Measurements from ENCODE around the gene HLF. TPM values are rescaled to one million over a fixed set of nuclear protein-coding genes. Genes with fewer than 3 reads are reported as not detected.

Gene HLF
- total RNA-seq, 1 donor from 2014 or later, result 0.25 TPM

DNA sequence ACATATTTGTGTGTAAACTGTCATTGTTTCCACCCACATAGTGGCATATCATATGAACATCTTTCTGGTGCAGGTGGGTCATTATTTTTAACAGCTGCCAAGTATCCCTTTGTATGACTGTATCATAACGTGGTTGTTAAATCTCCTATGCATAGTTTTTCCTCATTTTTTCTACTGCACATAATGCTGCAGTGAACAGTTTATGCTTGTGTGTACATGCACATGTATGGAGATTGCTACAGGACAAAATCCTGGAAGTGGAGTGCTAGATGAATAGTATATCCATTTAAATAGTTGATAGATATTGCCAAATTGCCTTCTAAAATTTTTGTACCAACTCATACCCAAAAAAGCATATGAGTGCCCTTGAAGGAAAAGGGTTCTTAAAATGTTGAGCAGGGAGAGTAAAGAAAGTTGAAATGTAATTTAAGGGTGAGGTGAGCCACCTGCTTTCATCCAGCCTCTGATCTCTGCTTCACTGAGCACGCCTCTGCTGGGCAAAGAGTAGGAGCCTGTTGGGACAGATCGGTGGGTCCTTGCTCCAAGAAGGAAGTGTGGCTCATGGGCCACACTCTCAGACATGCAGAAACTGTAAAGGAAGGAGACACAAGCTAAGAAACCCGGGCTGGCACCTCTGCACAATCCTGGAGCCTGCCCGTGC is 55.3 kb downstream of the HLF start:
- TF ChIP-seq, protein P1, sequence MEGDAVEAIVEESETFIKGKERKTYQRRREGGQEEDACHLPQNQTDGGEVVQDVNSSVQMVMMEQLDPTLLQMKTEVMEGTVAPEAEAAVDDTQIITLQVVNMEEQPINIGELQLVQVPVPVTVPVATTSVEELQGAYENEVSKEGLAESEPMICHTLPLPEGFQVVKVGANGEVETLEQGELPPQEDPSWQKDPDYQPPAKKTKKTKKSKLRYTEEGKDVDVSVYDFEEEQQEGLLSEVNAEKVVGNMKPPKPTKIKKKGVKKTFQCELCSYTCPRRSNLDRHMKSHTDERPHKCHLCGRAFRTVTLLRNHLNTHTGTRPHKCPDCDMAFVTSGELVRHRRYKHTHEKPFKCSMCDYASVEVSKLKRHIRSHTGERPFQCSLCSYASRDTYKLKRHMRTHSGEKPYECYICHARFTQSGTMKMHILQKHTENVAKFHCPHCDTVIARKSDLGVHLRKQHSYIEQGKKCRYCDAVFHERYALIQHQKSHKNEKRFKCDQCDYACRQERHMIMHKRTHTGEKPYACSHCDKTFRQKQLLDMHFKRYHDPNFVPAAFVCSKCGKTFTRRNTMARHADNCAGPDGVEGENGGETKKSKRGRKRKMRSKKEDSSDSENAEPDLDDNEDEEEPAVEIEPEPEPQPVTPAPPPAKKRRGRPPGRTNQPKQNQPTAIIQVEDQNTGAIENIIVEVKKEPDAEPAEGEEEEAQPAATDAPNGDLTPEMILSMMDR (IDR thresholded peaks at IDR 0.05; ENCODE audit: insufficient read depth, low read length, poor library complexity, severe bottlenecking), result no peak
- no peaks in the 10 kb centered on the region for H3K27me3 ChIP-seq (ENCODE audit: control insufficient read depth, insufficient read depth, low read length)
- no peaks in the 10 kb centered on the region for H3K36me3 ChIP-seq (ENCODE audit: control insufficient read depth, insufficient read depth, low read length)
- no peak overlapping the region for H3K4me3 ChIP-seq (ENCODE audit: low read depth, low read length)
- DNase-seq (ENCODE audit: low read depth), result no peak

DNA sequence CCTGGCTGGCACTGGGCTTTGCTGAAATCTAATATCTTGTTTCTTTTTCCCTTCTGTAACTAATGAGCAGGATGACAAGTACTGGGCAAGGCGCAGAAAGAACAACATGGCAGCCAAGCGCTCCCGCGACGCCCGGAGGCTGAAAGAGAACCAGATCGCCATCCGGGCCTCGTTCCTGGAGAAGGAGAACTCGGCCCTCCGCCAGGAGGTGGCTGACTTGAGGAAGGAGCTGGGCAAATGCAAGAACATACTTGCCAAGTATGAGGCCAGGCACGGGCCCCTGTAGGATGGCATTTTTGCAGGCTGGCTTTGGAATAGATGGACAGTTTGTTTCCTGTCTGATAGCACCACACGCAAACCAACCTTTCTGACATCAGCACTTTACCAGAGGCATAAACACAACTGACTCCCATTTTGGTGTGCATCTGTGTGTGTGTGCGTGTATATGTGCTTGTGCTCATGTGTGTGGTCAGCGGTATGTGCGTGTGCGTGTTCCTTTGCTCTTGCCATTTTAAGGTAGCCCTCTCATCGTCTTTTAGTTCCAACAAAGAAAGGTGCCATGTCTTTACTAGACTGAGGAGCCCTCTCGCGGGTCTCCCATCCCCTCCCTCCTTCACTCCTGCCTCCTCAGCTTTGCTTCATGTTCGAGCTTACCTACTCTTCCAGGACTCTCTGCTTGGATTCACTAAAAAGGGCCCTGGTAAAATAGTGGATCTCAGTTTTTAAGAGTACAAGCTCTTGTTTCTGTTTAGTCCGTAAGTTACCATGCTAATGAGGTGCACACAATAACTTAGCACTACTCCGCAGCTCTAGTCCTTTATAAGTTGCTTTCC is 56.0 kb downstream of the HLF start:
- no peak for DNase-seq (ENCODE audit: low read depth)
- no peaks in the 10 kb centered on the region for H3K36me3 ChIP-seq (ENCODE audit: control insufficient read depth, insufficient read depth, low read length)
- no peak overlapping the region for H3K4me3 ChIP-seq (ENCODE audit: low read depth, low read length)
- TF ChIP-seq, protein P1 (IDR thresholded peaks at IDR 0.05; ENCODE audit: insufficient read depth, low read length, poor library complexity, severe bottlenecking), result no peak
- H3K27me3 ChIP-seq (ENCODE audit: control insufficient read depth, insufficient read depth, low read length), result no peaks in the 10 kb centered on the region

DNA sequence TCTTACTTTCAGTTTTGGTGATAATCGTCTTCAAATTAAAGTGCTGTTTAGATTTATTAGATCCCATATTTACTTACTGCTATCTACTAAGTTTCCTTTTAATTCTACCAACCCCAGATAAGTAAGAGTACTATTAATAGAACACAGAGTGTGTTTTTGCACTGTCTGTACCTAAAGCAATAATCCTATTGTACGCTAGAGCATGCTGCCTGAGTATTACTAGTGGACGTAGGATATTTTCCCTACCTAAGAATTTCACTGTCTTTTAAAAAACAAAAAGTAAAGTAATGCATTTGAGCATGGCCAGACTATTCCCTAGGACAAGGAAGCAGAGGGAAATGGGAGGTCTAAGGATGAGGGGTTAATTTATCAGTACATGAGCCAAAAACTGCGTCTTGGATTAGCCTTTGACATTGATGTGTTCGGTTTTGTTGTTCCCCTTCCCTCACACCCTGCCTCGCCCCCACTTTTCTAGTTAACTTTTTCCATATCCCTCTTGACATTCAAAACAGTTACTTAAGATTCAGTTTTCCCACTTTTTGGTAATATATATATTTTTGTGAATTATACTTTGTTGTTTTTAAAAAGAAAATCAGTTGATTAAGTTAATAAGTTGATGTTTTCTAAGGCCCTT is 56.8 kb downstream of the HLF start:
- H3K4me3 ChIP-seq (ENCODE audit: low read depth, low read length), result no peak overlapping the region
- TF ChIP-seq, protein P1 (IDR thresholded peaks at IDR 0.05; ENCODE audit: insufficient read depth, low read length, poor library complexity, severe bottlenecking), result no peak
- DNase-seq (ENCODE audit: low read depth), result no peak
- no peaks in the 10 kb centered on the region for H3K36me3 ChIP-seq (ENCODE audit: control insufficient read depth, insufficient read depth, low read length)
- H3K27me3 ChIP-seq (ENCODE audit: control insufficient read depth, insufficient read depth, low read length), result no peaks in the 10 kb centered on the region

DNA sequence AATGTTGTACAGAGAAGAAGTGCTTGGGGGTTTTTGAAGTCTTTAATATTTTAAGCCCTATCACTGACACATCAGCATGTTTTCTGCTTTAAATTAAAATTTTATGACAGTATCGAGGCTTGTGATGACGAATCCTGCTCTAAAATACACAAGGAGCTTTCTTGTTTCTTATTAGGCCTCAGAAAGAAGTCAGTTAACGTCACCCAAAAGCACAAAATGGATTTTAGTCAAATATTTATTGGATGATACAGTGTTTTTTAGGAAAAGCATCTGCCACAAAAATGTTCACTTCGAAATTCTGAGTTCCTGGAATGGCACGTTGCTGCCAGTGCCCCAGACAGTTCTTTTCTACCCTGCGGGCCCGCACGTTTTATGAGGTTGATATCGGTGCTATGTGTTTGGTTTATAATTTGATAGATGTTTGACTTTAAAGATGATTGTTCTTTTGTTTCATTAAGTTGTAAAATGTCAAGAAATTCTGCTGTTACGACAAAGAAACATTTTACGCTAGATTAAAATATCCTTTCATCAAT is 57.8 kb downstream of the HLF start:
- Histone ChIP-seq H3K4me3 (ENCODE audit: low read depth, low read length) (no peak overlapping the region), H3K36me3 (ENCODE audit: control insufficient read depth, insufficient read depth, low read length) (no peaks in the 10 kb centered on the region), H3K27me3 (ENCODE audit: control insufficient read depth, insufficient read depth, low read length) (no peaks in the 10 kb centered on the region)
- TF ChIP-seq, protein P1 (IDR thresholded peaks at IDR 0.05; ENCODE audit: insufficient read depth, low read length, poor library complexity, severe bottlenecking), result no peak
- no peak for DNase-seq (ENCODE audit: low read depth)

DNA sequence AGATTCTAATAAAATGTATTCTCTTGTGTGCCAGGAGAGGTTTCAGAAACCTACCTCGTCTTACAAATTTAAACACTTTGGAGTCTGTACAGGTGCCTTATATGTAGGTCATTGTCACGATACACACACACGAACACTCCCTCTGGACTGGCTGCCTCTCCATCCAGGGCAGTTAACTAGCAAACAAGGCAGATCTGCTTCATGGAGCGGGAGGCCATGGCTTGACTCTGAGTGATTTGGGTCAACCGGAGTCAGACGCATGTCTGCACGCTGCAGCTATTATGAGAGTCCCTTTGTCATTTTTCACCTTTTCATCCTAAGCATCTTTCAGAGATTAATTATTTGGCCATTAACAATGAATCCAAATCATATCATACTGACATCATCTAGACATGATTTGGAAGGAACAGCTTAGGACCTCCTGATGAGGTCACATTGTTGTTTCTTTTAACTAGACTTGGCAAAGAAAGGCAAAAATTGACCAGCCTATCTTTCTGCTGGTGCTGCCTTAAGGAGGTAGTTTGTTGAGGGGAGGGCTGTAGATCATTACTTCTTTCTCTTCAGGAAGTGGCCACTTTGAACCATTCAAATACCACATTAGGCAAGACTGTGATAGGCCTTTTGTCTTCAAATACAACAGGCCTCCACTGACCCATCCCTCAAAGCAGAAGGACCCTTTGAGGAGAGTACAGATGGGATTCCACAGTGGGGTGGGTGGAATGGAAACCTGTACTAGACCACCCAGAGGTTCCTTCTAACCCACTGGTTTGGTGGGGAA is 58.9 kb downstream of the HLF start:
- DNase-seq (ENCODE audit: low read depth), result no peak
- H3K36me3 ChIP-seq (ENCODE audit: control insufficient read depth, insufficient read depth, low read length), result no peaks in the 10 kb centered on the region
- TF ChIP-seq, protein P1 (IDR thresholded peaks at IDR 0.05; ENCODE audit: insufficient read depth, low read length, poor library complexity, severe bottlenecking), result no peak
- H3K27me3 ChIP-seq (ENCODE audit: control insufficient read depth, insufficient read depth, low read length), result no peaks in the 10 kb centered on the region
- no peak overlapping the region for H3K4me3 ChIP-seq (ENCODE audit: low read depth, low read length)
